GDM1 (cell line): ENCODE results near the gene ITIH5.
"Not testable (repeated sequence)": the region's sequence is repeated elsewhere in the genome, so short reads cannot be mapped to it uniquely, and the experiment has no call there.

Source experiments
- DNase-seq: peaks from one replicate; lab custom pipeline; 2025; lab: John Stamatoyannopoulos, UW

ITIH5 gene

DNA sequence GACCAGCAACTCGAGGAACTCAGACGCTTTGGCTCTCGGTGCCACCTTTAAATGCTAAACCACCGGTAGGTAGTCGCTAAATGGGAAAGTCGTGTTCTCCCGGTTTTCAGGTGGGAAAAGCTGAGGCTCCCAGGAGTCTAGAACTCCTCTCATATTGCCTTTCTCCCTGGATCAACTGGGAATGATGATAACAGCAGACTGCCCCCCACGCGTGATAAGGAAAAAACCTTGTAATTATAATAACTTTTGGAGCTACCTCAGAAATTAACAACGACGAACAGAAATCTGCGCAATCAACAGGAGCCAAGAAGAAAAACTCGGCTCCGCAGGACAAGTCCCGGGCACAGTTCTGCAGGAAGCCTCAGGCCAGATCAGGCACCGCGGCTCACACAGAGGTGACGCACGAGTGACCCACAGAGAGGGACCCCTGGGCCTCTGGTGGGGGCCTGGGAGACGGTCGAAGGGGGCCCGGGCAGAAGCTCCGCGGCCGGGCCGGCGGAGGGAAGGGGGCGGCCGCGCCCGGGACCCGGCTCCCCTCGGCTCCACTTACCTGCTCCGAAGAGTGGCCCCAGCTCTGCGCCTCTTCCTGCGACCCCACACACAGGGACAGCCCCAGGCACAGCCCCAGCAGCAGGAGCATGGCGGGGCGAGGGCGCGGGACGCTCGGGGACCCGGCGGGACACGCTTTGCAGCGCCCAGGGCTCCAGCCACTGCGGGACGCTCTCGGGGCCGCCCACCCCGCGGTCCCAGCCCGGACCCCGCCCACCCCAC, at the start of gene ITIH5:
ITIH5 (minus strand) TSS at position 714 of the 771 bp plus-strand sequence; CDS start at position 640, 74 bp downstream.
- no peak for DNase-seq

DNA sequence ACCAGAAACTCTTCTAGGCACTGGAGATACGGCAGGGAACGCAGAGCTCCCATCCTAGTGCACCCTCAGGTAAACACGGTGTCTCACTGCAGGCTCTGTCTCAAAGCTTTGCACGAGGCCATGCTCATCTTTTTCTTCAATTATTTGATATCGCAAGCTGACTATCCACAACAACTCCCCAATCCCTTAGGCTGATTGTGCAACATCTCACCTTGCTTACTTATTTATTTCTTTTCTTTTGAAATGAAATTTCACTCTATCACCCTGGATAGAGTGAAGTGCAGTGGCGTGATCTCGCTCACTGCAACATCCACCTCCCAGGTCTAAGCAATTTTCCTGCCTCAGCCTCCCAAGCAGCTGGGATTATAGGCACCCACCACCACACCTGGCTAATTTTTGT, 48.7 kb upstream of the ITIH5 start:
- DNase-seq, result no peak

DNA sequence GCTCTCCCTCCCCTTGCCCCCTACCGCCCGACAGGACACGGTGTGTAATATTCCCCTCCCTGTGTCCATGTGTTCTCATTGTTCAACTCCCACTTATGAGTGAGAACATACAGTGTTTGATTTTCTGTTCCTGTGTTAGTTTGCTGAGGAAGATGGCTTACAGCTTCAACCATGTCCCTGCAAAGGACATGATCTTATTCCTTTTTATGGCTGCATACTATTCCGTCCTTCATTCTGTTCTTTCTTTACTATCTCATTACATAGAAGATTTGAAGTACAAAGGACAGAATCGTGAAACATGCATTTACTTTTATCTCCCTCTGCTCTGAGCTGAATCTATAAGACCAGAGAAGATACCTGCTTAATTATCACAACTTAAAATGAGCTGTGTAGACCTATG, 44.3 kb upstream of the ITIH5 start:
- DNase-seq, result not testable (repeated sequence)

DNA sequence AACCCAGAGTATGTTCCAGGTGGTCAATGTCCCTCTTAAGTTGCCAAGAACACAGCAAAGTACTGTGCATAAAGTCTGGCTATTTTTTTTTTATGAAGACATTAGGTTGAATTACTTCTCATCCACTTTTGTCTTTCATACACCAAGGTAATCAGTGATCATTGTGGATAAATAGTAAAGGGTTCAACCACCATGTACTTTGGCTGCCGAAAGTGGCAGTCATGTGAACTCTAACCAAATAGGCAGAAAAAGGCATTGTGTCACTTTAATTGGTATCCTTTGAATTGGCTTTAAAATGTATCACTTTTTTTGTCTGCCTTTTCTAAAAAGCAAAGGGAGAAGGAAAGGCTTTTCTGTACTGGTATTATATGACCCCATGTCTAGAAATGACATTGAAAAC, 43.7 kb upstream of the ITIH5 start:
- no peak for DNase-seq

DNA sequence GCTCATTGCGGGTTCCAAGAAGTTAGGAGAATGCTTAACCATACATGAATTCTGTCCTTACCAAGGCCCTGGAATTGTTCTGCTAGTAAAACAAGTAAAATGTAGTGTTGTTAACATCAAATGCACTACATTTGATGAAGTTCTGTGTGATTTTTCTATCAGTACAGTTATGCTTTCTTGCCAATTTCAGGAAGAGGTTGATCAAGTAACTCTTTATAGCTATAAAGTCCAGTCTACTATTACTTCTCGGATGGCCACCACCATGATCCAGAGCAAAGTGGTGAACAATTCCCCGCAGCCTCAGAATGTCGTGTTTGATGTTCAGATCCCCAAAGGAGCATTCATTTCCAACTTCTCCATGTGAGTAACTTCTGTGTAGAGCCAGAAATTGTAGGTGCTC, 42.1 kb upstream of the ITIH5 start:
- no peak for DNase-seq

DNA sequence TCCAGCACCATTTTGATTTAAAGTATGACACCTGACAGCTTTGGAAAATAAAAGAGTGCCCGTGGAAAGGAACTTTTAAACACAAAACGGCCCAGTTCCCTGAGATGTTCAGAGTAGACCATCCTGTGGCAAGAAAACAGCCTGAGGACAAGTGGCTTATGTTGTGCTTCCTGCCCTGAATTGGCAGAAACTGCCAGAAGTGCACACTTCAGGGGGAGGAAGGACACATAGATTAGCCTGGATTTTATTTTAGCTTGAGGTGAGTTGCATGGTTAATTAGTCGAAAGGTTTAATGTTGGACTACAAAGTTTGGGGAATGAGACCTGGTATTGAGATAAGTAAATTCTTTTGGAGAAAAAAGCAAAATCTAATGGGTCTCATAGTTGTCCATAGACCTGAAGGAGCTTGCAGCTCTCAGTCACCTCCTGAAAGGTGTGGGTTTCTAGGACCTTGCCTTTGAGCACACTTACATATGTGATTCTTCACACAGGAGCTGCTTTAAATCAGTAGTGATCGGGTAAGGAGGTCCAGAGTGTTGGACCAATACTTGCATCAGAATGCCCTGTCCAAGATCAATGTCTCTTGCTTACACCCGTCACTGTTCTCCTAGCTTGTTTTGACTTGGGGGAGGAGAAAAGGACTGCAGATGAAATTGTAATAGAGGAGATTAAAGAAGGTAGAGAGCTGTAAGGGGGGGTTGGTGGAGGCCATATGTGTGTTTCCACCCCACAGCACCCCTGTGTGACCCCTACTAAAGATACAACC, 41.3 kb upstream of the ITIH5 start:
- no peak for DNase-seq

- no peak for DNase-seq
These were observed 40.3 kb upstream of the ITIH5 start for GRCh38 chr10:7707102-7707501.

DNA sequence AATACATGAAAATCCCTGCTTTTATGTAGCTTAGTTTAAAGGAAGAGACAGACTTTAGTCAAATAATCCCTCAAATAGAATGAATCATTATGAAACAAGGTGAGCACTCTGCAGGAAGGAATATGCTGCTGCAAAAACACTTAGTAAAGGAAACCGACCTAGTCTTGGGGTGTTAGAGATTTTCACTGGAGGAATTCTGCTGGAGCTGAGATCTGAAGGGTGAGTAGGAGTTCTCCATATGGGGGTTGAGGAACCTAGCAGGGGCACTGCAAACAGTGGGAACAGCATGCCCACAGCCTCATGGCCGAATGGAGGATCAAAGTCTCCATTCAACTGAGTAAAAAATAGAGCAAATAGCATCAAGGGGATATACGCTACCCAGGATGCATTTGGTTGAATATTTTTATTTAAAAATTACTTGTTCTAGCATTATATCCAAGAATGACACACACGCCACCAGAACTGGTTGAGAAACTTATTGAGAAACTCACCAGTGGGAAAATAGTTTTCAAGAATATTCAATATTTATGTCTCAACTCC, 39.8 kb upstream of the ITIH5 start:
- DNase-seq, result no peak

GRCh38 chr10:7705341-7705740, 38.6 kb upstream of the ITIH5 start:
- DNase-seq, result no peak

DNA sequence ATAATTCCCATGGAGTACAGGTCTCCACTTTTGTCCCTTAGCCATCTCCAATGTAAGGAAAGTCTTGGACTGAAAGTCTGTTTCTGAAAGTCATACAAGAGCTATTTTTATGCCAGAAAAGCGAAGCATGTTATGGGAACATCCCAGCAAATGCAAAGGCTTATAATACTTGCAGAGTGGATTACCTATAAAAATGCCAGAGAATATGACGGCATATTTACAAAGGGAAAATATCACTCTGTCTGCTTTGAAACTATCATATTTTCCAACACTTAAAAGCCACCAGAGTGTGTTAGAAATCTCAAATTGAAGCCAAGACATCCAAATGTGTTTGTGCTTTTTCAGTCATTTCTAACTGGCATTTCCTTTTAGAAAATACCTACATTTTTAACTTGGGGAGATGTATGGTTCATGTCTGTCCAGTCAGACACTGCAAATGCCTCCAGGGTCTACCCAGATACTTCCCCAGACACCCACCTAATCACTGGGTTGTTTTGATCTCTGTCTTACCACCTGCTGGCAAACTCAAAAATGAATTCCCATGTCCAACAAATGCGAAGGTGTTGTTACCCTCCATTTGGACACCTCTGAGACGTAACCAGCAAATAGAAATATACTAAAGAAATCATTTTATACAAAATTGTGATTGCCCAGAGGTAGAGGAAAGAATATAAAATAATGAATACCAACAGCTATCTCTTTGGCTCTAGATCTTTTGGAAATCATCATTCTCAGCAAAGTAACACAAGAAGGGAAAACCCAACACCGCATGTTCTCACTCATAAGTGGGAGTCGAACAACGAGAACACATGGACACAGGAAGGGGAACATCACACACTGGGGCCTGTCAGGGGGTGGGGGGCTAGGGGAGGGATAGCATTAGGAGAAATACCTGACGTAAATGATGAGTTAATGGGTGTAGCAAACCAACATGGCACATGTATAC, 37.6 kb upstream of the ITIH5 start:
- no peak for DNase-seq

GRCh38 chr10:7703140-7703539, 36.4 kb upstream of the ITIH5 start, which contains the start of gene ITIH2:
Gene ITIH2 (plus strand): TSS chr10:7703316. CDS start chr10:7703435, 119 bp downstream.
- no peak for DNase-seq

- DNase-seq, result no peak
These were observed 35.6 kb upstream of the ITIH5 start for GRCh38 chr10:7702288-7702812.

- no peak for DNase-seq
These were observed 34.5 kb upstream of the ITIH5 start for GRCh38 chr10:7701158-7701742.

- DNase-seq, result no peak
These were observed 33.9 kb upstream of the ITIH5 start for GRCh38 chr10:7700577-7701125.

DNA sequence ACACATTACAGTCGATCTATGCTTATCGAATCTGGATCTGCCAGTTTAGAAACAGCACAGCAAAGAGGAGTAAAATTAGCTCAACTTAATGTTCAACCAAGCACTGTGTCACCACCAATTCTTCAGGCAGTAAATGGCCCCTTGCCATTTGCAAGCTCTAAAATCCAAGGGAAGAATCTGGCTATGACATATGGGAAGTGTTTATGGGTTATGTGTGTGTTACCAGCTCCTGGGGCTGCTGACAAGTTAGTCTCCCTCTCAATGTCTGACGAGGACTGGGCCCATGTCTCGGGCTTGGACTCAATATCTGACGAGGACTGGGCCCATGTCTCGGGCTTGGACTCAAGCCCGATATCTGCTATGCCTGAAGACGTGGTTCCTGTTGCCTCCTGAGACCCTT, 30.7 kb upstream of the ITIH5 start:
- no peak for DNase-seq

DNA sequence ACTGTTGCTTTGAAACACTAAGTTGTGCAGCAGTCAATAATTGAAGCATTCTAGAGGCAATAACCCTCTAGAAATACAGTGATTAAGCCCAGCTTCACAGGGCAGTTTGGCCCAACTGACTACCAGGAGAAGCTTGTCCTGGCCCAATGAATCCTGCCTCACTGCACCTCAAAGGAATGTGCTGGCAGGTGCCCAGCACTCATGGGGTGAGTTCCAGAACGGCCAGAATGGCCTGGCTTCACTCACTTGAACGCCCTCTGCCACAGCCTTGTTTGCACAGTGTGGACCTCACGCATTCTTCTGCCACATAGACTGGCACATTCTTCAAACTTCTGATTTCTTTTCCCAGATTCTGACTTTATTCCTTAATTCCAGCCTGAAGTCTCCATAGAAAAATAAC, 29.8 kb upstream of the ITIH5 start:
- DNase-seq, result no peak

GRCh38 chr10:7693194-7693593, 26.4 kb upstream of the ITIH5 start:
- not testable (repeated sequence) for DNase-seq

- DNase-seq, result not testable (repeated sequence)
These were observed 25.6 kb upstream of the ITIH5 start for GRCh38 chr10:7692368-7692767.

- DNase-seq, result not testable (repeated sequence)
These were observed 24.3 kb upstream of the ITIH5 start for GRCh38 chr10:7690885-7691597.

DNA sequence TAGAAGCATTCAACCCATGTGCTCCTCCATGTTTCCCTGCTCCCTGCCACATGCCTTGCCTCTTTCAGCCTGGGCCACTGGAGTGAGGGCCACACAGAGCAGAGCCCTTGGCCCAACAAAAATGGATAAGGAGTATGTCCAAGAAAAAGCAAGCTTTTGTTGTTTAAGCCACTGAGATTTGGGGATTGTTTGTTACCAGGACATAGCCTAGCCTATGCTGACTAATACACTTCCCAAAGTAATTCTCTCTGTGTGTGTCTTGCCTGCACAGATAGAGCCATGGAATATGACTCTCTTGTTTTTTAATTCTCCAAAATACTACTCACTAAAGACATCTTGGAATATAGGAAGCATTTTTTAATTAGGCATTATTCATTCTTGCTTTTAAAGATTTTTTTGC, 22.8 kb upstream of the ITIH5 start:
- DNase-seq, result no peak
